Lung (tissue), 12 donors: ENCODE measurements around the gene SEMA5A. TPM values are rescaled to one million over a fixed set of nuclear protein-coding genes. Genes with fewer than 3 reads are reported as not detected.
"Not testable (repeated sequence)": the region's sequence is repeated elsewhere in the genome, so short reads cannot be mapped to it uniquely, and the experiment has no call there.

Experiments used
- ATAC-seq: fragments of 200-7000 bp; cut with Tn5 transposase; one replicate; pipeline ENCODE4 v1.9.1; 2020; ENCODE audit warnings: moderate number of reproducible peaks; ENCODE audit not compliant: insufficient read depth, low FRiP score
- DNase-seq, 3 donors: peaks; one replicate each; pipeline ENCODE4 v3.0.0-alpha.2; 2013 to 2017
- H3K27ac ChIP-seq, 2 donors: one replicate each; pipeline ENCODE4 v1.5.1; 2013; ENCODE audit warnings: mild to moderate bottlenecking in 2 of 2, moderate library complexity in 2 of 2, control low read depth in 1 of 2, inconsistent platforms in 1 of 2, low read depth in 1 of 2, low read length in 1 of 2
- H3K27me3 ChIP-seq, 3 donors: one replicate each; pipeline ENCODE4 v1.5.1; 2013; ENCODE audit warnings: low read length in 2 of 3; ENCODE audit not compliant: control insufficient read depth in 3 of 3, insufficient read depth in 3 of 3
- H3K36me3 ChIP-seq, 4 donors: one replicate each; pipeline ENCODE4 v1.5.1; 2013; ENCODE audit warnings: low read length in 4 of 4, mild to moderate bottlenecking in 1 of 4, moderate library complexity in 1 of 4; ENCODE audit not compliant: control insufficient read depth in 4 of 4, insufficient read depth in 4 of 4
- H3K4me1 ChIP-seq, 5 donors: one replicate each; pipeline ENCODE4 v1.5.1; 2013; ENCODE audit warnings: low read length in 5 of 5, mild to moderate bottlenecking in 2 of 5, moderate library complexity in 1 of 5; ENCODE audit not compliant: control insufficient read depth in 5 of 5, insufficient read depth in 5 of 5
- H3K4me3 ChIP-seq: one replicate; pipeline ENCODE4 v1.5.1; 2013; ENCODE audit warnings: mild to moderate bottlenecking, control low read depth, moderate library complexity
- H3K9ac ChIP-seq, 2 donors: one replicate each; pipeline ENCODE4 v1.5.1; 2013; ENCODE audit warnings: low read length in 2 of 2, control low read depth in 1 of 2; ENCODE audit not compliant: insufficient read depth in 1 of 2
- H3K9me3 ChIP-seq, 4 donors: one replicate each; pipeline ENCODE4 v1.5.1; 2013; ENCODE audit warnings: low read length in 3 of 4, mild to moderate bottlenecking in 1 of 4, moderate library complexity in 1 of 4; ENCODE audit not compliant: control insufficient read depth in 4 of 4, insufficient read depth in 3 of 4
- CTCF ChIP-seq: IDR thresholded peaks from 2 replicates; pipeline ENCODE4 v1.5.1; 2012; ENCODE audit warnings: mild to moderate bottlenecking; ENCODE audit errors: control extremely low read depth, extremely low read depth
- WGBS, 2 donors: extraction: QIAGEN DNeasy Blood & Tissue Kit; methylation state at CpG; one replicate each; pipeline ENCODE4 v1.1.7; 2013; 5-methylcytosine and 5-hydroxymethylcytosine counted together
- polyA plus RNA-seq, 2 donors: library from polyadenylated mRNA; stranded (reverse); fragments of 200-250 nt; gene quantifications; one replicate each; pipeline ENCODE4 v1.2.1, GENCODE V29; 2013
- total RNA-seq, 2 donors: library from RNA; depleted of rRNA in 1 of 2; stranded (reverse); fragments of >200 nt in 1 of 2; gene quantifications; one replicate each; pipeline ENCODE4 v1.2.1, GENCODE V29; 2014 to 2021
- donor health status: control.
- donor health status: control.
- donor health status: Bipolar disorder and iron deficiency.
- donor health status: healthy.
- donor health status: DM: yes; HTN: yes; CAD: no.

SEMA5A gene
- total and polyA plus RNA-seq, 4 donors: 3.1 to 44.9 (median 13.7) TPM

DNA sequence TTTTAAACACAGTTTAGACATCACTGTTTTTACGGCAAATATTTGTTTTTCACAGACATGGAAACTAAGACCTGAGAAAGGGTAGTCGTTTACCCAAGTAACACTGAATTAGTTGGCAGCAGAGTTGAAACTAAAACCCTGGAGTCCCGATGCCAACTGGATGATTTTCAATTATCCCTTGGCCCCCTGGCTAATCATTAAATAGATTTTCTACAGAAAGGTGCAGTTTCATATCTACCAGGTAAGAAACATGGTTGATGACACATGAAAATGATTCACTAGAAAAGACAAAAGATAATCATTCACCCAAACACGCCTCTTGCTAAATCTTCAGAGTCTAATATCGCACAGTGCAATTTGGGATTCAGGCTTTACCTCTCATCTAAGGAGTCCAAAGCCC, 136.9 kb downstream of the SEMA5A start:
- Histone ChIP-seq H3K9me3 (no peaks in the 10 kb centered on the region), H3K9ac (no peak overlapping the region), H3K27ac (no peak overlapping the region), H3K4me3 (no peak overlapping the region), H3K36me3 (no peaks in the 10 kb centered on the region), H3K4me1 (peaks cover 0 to 8% (median 0%) of the 10 kb centered on the region in 5 donors), H3K27me3 (no peaks in the 10 kb centered on the region)
- ATAC-seq (no peak), DNase-seq (no peak)
- WGBS, 2 donors: 81 to 84% methylated on average over 5 of the region's 5 CpGs
- TF ChIP-seq CTCF: no peak

GRCh38 chr5:9405196-9405754, 140.6 kb downstream of the SEMA5A start:
- Histone ChIP-seq H3K9ac (no peak overlapping the region), H3K36me3 (no peaks in the 10 kb centered on the region), H3K27me3 (no peaks in the 10 kb centered on the region), H3K9me3 (no peaks in the 10 kb centered on the region), H3K4me3 (no peak overlapping the region), H3K27ac (no peak overlapping the region), H3K4me1 (peaks cover 0 to 5% (median 0%) of the 10 kb centered on the region in 5 donors)
- no peak for DNase-seq
- no peak for ATAC-seq
- no peak for TF ChIP-seq CTCF
- WGBS, 2 donors: 85 to 89% methylated on average over 1 of the region's 1 CpG

- no peak for ATAC-seq
Observed at GRCh38 chr5:9401786-9402472, 143.9 kb downstream of the SEMA5A start.

DNA sequence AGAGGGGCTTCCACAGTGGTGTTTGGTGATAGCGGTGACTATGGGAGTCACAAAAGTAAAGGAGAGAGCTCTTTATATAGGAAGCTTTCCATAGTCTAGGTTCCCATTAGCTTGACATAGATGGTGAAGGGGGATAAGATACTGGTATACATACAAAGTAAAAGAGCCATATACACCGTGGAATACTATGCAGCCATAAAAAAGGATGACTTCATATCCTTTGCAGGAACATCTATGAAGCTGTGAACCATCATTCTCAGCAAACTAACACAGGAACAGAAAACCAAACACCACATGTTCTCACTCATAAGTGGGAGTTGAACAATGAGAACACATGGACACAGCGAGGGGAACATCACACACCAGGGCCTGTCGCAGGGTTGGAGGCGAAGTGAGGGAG, 146.1 kb downstream of the SEMA5A start:
- WGBS, 2 donors: 84 to 98% methylated on average over 5 of the region's 5 CpGs
- ATAC-seq, H3K27ac ChIP-seq, H3K9ac ChIP-seq, H3K9me3 ChIP-seq, H3K36me3 ChIP-seq, H3K4me3 ChIP-seq, H3K27me3 ChIP-seq, DNase-seq: not testable (repeated sequence)
- H3K4me1 ChIP-seq: peaks cover 0 to 12% (median 0%) of the 10 kb centered on the region in 5 donors

More at GRCh38 chr5:9401786-9402472, 143.9 kb downstream of the SEMA5A start:
- Histone ChIP-seq H3K9me3 (no peaks in the 10 kb centered on the region), H3K36me3 (no peaks in the 10 kb centered on the region), H3K27me3 (no peaks in the 10 kb centered on the region), H3K4me1 (peaks cover 0 to 12% (median 0%) of the 10 kb centered on the region in 5 donors), H3K9ac (no peak overlapping the region), H3K4me3 (no peak overlapping the region), H3K27ac (no peak overlapping the region)
- no peak for DNase-seq
- WGBS, 2 donors: 71 to 74% methylated on average over 4 of the region's 4 CpGs
- TF ChIP-seq CTCF: no peak
